Kidney (tissue), 14 donors: ENCODE results near the gene CRYGB. TPM values are rescaled to one million over a fixed set of nuclear protein-coding genes. Genes with fewer than 3 reads are reported as not detected.

Experiments
- DNase-seq, 5 donors: peaks; one replicate each; pipeline ENCODE4 v3.0.0-alpha.2; 2013 to 2020
- FAIRE-seq: peaks from 2 replicates; lab custom pipeline; 2012; peaks lifted over from hg19 to GRCh38; lab: Jason Lieb, UNC
- H3K27ac ChIP-seq, 2 donors: one replicate each; pipeline ENCODE4 v1.7.0; 2013; ENCODE audit warnings: low read depth in 2 of 2, low read length in 2 of 2, inconsistent platforms in 1 of 2
- H3K27me3 ChIP-seq: one replicate; pipeline ENCODE4 v1.7.1; 2013; ENCODE audit warnings: low read length, inconsistent platforms; ENCODE audit not compliant: control insufficient read depth, insufficient read depth
- H3K36me3 ChIP-seq, 3 donors: one replicate each; pipeline versions ENCODE4 v1.7.0 to v1.7.1; 2013; ENCODE audit warnings: low read length in 3 of 3, control low read depth in 1 of 3, inconsistent platforms in 1 of 3; ENCODE audit not compliant: insufficient read depth in 3 of 3, control insufficient read depth in 2 of 3
- H3K4me1 ChIP-seq, 3 donors: one replicate each; pipeline versions ENCODE4 v1.7.0 to v1.7.1; 2013; ENCODE audit warnings: low read length in 3 of 3, inconsistent platforms in 1 of 3, low read depth in 1 of 3; ENCODE audit not compliant: control insufficient read depth in 2 of 3, insufficient read depth in 2 of 3
- H3K4me3 ChIP-seq, 3 donors: one replicate each; pipeline versions ENCODE4 v1.7.0 to v1.8.1; 2013; ENCODE audit warnings: low read length in 3 of 3, control low read depth in 1 of 3, inconsistent platforms in 1 of 3
- H3K9ac ChIP-seq, 3 donors: one replicate each; pipeline versions ENCODE4 v1.7.0 to v1.7.1; 2013; ENCODE audit warnings: low read length in 3 of 3, control low read depth in 1 of 3, inconsistent platforms in 1 of 3
- H3K9me3 ChIP-seq, 3 donors: one replicate each; pipeline versions ENCODE4 v1.7.0 to v1.7.1; 2013; ENCODE audit warnings: low read length in 3 of 3, control low read depth in 1 of 3, inconsistent platforms in 1 of 3; ENCODE audit not compliant: control insufficient read depth in 2 of 3, insufficient read depth in 1 of 3
- intact Hi-C: fragments of 100-400 bp; cut with DNase I; formaldehyde crosslinking; loops from one replicate; pipeline ENCODE4 v1.11.1; 2022
- polyA plus RNA-seq: library from polyadenylated mRNA; stranded (reverse); fragments of 350-450 nt; fragmentation: Illumina TruSeq; extraction: RNeasy Lipid Tissue Mini Kit (QIAGEN cat#74804); gene quantifications from one replicate; pipeline ENCODE4 v1.2.3, GENCODE V29; 2014; ENCODE audit warnings: low read depth, low replicate concordance; ENCODE audit not compliant: insufficient read depth
- total RNA-seq: library from RNA; stranded (reverse); fragmentation: NEBNext Ultra II Directional; extraction: Animal tissue kit (Norgen Biotek cat#: 25700); gene quantifications from one replicate; pipeline ENCODE4 v1.2.1, GENCODE V29; 2021
- TF ChIP-seq, protein P1 (sequence below): IDR thresholded peaks from 3 replicates; pipeline ENCODE4 v1.5.1; 2012; ENCODE audit warnings: mild to moderate bottlenecking, moderate library complexity, borderline replicate concordance; ENCODE audit not compliant: insufficient read depth; ENCODE audit errors: extremely low read depth
- donor health status: control.
- donor health status: control.
- donor health status: control.
- donor health status: control.
- donor health status: control.
- donor health status: DM: yes; HTN: yes; CAD: no.
- donor health status: Normal renal cell carcinoma (clear cell type).

The CRYGB gene
- total and polyA plus RNA-seq, 2 donors from 2014 or later = not detected

GRCh38 chr2:208098267-208098666, 47.7 kb downstream of the CRYGB start:
- no peak overlapping the region for H3K9ac ChIP-seq
- H3K9me3 ChIP-seq = no peaks in the 10 kb centered on the region
- no peaks in the 10 kb centered on the region for H3K36me3 ChIP-seq
- no peaks in the 10 kb centered on the region for H3K4me1 ChIP-seq
- TF ChIP-seq, protein P1, sequence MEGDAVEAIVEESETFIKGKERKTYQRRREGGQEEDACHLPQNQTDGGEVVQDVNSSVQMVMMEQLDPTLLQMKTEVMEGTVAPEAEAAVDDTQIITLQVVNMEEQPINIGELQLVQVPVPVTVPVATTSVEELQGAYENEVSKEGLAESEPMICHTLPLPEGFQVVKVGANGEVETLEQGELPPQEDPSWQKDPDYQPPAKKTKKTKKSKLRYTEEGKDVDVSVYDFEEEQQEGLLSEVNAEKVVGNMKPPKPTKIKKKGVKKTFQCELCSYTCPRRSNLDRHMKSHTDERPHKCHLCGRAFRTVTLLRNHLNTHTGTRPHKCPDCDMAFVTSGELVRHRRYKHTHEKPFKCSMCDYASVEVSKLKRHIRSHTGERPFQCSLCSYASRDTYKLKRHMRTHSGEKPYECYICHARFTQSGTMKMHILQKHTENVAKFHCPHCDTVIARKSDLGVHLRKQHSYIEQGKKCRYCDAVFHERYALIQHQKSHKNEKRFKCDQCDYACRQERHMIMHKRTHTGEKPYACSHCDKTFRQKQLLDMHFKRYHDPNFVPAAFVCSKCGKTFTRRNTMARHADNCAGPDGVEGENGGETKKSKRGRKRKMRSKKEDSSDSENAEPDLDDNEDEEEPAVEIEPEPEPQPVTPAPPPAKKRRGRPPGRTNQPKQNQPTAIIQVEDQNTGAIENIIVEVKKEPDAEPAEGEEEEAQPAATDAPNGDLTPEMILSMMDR = no peak
- intact Hi-C loops = no loop called here
- H3K4me3 ChIP-seq = no peak overlapping the region
- FAIRE-seq = no peak
- no peak for DNase-seq
- H3K27ac ChIP-seq = no peak overlapping the region
- no peaks in the 10 kb centered on the region for H3K27me3 ChIP-seq

DNA sequence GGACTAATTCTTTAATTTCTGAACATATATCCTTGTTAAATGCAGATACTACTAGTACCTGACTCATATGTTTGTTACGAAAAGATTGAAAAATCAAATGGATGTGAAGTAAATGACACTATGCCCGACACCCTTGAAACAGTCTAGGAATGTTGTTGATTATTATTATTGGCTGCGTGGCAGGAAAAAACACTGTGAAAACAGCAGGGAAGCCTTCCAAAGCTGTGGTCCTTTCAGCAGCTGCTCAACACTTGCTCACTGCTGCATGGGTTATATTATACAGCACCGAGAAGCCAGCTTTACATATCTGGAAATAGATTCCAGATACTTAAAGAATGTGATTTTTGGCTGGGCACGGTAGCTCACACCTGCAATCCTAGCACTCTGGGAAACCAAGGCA, 48.2 kb downstream of the CRYGB start:
- H3K27me3 ChIP-seq = no peaks in the 10 kb centered on the region
- H3K36me3 ChIP-seq = no peaks in the 10 kb centered on the region
- no peak overlapping the region for H3K27ac ChIP-seq
- no peak overlapping the region for H3K9ac ChIP-seq
- TF ChIP-seq, protein P1 = no peak
- no peak for DNase-seq
- no peak for FAIRE-seq
- intact Hi-C loops = no loop called here
- no peak overlapping the region for H3K4me3 ChIP-seq
- no peaks in the 10 kb centered on the region for H3K9me3 ChIP-seq
- no peaks in the 10 kb centered on the region for H3K4me1 ChIP-seq

DNA sequence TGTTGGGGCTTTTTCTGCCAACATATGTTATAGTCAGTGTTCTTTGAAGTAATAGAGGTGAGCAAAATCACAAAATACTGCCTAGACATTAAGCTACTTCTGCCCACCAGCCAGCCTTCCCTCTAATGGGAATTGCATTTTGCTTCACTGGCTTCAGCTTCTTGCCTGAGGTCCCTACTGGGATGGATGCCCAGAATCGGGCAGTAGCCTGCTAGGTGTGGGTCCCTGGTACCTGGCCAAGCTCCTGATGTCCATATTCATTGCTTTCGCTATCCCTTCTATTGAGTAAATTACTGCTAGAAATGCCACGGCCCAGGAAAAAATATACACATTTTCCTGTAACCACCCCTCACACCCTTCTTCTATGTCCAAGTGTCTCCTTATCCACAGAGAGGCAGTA, 48.6 kb downstream of the CRYGB start:
- Histone ChIP-seq H3K4me3 (no peak overlapping the region), H3K27me3 (no peaks in the 10 kb centered on the region), H3K9ac (no peak overlapping the region), H3K9me3 (no peaks in the 10 kb centered on the region), H3K27ac (no peak overlapping the region), H3K36me3 (no peaks in the 10 kb centered on the region), H3K4me1 (no peaks in the 10 kb centered on the region)
- no peak for DNase-seq
- TF ChIP-seq, protein P1 = no peak
- intact Hi-C loops = no loop called here
- no peak for FAIRE-seq

DNA sequence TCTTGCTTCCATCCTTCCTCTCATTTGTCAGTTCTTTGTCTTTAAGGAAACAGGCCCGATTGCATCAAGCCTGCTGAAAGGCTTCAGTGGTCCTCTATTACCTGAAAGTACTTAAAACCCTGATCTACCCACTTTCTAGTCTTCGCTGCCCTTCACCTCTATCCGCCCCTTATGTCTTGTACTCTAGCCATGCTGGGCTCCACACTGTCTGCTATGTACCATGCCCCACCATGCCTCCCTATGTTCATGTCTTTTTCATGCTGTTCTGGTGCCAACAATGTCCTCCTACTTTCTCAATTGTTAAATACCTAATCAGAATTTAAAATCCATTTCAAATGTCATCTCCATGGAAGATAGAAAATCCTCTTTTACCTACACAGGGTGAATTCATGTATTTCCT, 49.9 kb downstream of the CRYGB start:
- no peak for FAIRE-seq
- Histone ChIP-seq H3K36me3 (no peaks in the 10 kb centered on the region), H3K9ac (no peak overlapping the region), H3K4me1 (no peaks in the 10 kb centered on the region), H3K4me3 (no peak overlapping the region), H3K27ac (no peak overlapping the region), H3K9me3 (no peaks in the 10 kb centered on the region), H3K27me3 (no peaks in the 10 kb centered on the region)
- intact Hi-C loops = no loop called here
- DNase-seq = no peak
- TF ChIP-seq, protein P1 = no peak
